Fibroblast of lung (primary cell): ENCODE results near the gene SPSB1. TPM values are rescaled to one million over a fixed set of nuclear protein-coding genes. Genes with fewer than 3 reads are reported as not detected.

ENCODE experiments used
- DNase-seq, 2 donors: peaks; one replicate each; pipeline versions ENCODE4 v3.0.0 to v3.0.0-alpha.2; 2010; ENCODE audit warnings: low read depth in 2 of 2
- H2AFZ ChIP-seq: 2 replicates; pipeline ENCODE4 v1.5.1; 2012; ENCODE audit warnings: low read length, control low read depth, inconsistent platforms
- H3K27ac ChIP-seq: 2 replicates; pipeline ENCODE4 v1.5.1; 2011; ENCODE audit warnings: low read length, control low read depth; ENCODE audit not compliant: insufficient read depth
- H3K27me3 ChIP-seq: 2 replicates; pipeline ENCODE4 v1.5.1; 2011; ENCODE audit warnings: mild to moderate bottlenecking, low read length; ENCODE audit not compliant: control insufficient read depth, insufficient read depth
- H3K36me3 ChIP-seq: 2 replicates; pipeline ENCODE4 v1.5.1; 2011; ENCODE audit warnings: low read length; ENCODE audit not compliant: control insufficient read depth, insufficient read depth
- H3K4me1 ChIP-seq: 2 replicates; pipeline ENCODE4 v1.5.1; 2011; ENCODE audit warnings: low read length; ENCODE audit not compliant: control insufficient read depth, insufficient read depth; ENCODE audit errors: extremely low read depth
- H3K4me2 ChIP-seq: 2 replicates; pipeline ENCODE4 v1.5.1; 2011; ENCODE audit warnings: low read length, control low read depth; ENCODE audit not compliant: insufficient read depth; ENCODE audit errors: extremely low read depth
- H3K4me3 ChIP-seq, 4 experiments: fragments of 200-600 bp in 1 of 4; sonication (generic) in 1 of 4; replicated peaks in 1 of 4; 2 replicates each; pipeline ENCODE4 v1.5.1; 2011 to 2016; ENCODE audit warnings: low read length in 4 of 4, low read depth in 3 of 4, mild to moderate bottlenecking in 3 of 4, control low read depth in 2 of 4, inconsistent platforms in 1 of 4, mixed read lengths in 1 of 4; ENCODE audit not compliant: insufficient read depth in 1 of 4; ENCODE audit errors: control extremely low read depth in 1 of 4
- H3K79me2 ChIP-seq: 2 replicates; pipeline ENCODE4 v1.5.1; 2012; ENCODE audit warnings: mild to moderate bottlenecking, low read length, inconsistent platforms; ENCODE audit not compliant: control insufficient read depth, insufficient read depth
- H3K9ac ChIP-seq: 2 replicates; pipeline ENCODE4 v1.5.1; 2011; ENCODE audit warnings: mild to moderate bottlenecking, low read length, control low read depth; ENCODE audit not compliant: insufficient read depth
- H3K9me3 ChIP-seq: 2 replicates; pipeline ENCODE4 v1.5.1; 2012; ENCODE audit warnings: low read depth, low read length; ENCODE audit not compliant: control insufficient read depth, insufficient read depth
- H4K20me1 ChIP-seq: 2 replicates; pipeline ENCODE4 v1.5.1; 2011; ENCODE audit warnings: low read length; ENCODE audit not compliant: control insufficient read depth, insufficient read depth; ENCODE audit errors: extremely low read depth
- EZH2 ChIP-seq: IDR thresholded peaks from 2 replicates; pipeline ENCODE4 v1.5.1; 2012; ENCODE audit warnings: low read length, control low read depth, mild to moderate bottlenecking; ENCODE audit errors: missing control alignments
- polyA plus RNA-seq, 2 donors: library from polyadenylated mRNA; depleted of rRNA in 1 of 2; stranded (reverse) in 1 of 2; unstranded in 1 of 2; fragments of >200 nt; gene quantifications; 2 replicates each; pipeline ENCODE4 v1.2.1, GENCODE V29; 2011 to 2012; ENCODE audit warnings: missing spikeins in 1 of 2
- total RNA-seq: library from RNA; depleted of rRNA; stranded (reverse); fragments of >200 nt; gene quantifications from 2 replicates; pipeline ENCODE4 v1.2.1, GENCODE V29; 2014
- TF ChIP-seq, protein P1 (sequence below), 2 donors: IDR thresholded peaks in 1 of 2; conservative IDR thresholded peaks in 1 of 2; 1 replicate in 1 of 2; 2 replicates in 1 of 2; pipeline ENCODE4 v1.5.1; 2011 to 2012; ENCODE audit warnings: low read length in 2 of 2, control low read depth in 1 of 2, inconsistent platforms in 1 of 2, low read depth in 1 of 2, mild to moderate bottlenecking in 1 of 2

The SPSB1 gene
- total and polyA plus RNA-seq, 2 donors (not counting 1 experiment from before 2014, with no cell fraction given), result 14.3 to 20.6 TPM

GRCh38 chr1:9258629-9259028, 34.1 kb upstream of the SPSB1 start:
- H3K36me3 ChIP-seq, result no peaks in the 10 kb centered on the region
- peaks cover 17% of the 10 kb centered on the region for H3K79me2 ChIP-seq
- H3K27ac ChIP-seq, result no peak overlapping the region
- H2AFZ ChIP-seq, result no peak overlapping the region
- H3K9me3 ChIP-seq, result peaks cover 4% of the 10 kb centered on the region
- no peaks in the 10 kb centered on the region for H3K27me3 ChIP-seq
- no peak overlapping the region for H3K4me2 ChIP-seq
- H4K20me1 ChIP-seq, result no peaks in the 10 kb centered on the region
- H3K4me3 ChIP-seq, result no peak overlapping the region
- H3K4me1 ChIP-seq, result no peaks in the 10 kb centered on the region
- TF ChIP-seq EZH2, result no peak
- TF ChIP-seq, protein P1, sequence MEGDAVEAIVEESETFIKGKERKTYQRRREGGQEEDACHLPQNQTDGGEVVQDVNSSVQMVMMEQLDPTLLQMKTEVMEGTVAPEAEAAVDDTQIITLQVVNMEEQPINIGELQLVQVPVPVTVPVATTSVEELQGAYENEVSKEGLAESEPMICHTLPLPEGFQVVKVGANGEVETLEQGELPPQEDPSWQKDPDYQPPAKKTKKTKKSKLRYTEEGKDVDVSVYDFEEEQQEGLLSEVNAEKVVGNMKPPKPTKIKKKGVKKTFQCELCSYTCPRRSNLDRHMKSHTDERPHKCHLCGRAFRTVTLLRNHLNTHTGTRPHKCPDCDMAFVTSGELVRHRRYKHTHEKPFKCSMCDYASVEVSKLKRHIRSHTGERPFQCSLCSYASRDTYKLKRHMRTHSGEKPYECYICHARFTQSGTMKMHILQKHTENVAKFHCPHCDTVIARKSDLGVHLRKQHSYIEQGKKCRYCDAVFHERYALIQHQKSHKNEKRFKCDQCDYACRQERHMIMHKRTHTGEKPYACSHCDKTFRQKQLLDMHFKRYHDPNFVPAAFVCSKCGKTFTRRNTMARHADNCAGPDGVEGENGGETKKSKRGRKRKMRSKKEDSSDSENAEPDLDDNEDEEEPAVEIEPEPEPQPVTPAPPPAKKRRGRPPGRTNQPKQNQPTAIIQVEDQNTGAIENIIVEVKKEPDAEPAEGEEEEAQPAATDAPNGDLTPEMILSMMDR (conservative IDR thresholded peaks at IDR 0.05 in 1 of 2, IDR thresholded peaks at IDR 0.05 in 1 of 2; ENCODE audit: low read depth in 1 of 2, low read length in 2 of 2), result no peak
- no peak for DNase-seq
- no peak overlapping the region for H3K9ac ChIP-seq

DNA sequence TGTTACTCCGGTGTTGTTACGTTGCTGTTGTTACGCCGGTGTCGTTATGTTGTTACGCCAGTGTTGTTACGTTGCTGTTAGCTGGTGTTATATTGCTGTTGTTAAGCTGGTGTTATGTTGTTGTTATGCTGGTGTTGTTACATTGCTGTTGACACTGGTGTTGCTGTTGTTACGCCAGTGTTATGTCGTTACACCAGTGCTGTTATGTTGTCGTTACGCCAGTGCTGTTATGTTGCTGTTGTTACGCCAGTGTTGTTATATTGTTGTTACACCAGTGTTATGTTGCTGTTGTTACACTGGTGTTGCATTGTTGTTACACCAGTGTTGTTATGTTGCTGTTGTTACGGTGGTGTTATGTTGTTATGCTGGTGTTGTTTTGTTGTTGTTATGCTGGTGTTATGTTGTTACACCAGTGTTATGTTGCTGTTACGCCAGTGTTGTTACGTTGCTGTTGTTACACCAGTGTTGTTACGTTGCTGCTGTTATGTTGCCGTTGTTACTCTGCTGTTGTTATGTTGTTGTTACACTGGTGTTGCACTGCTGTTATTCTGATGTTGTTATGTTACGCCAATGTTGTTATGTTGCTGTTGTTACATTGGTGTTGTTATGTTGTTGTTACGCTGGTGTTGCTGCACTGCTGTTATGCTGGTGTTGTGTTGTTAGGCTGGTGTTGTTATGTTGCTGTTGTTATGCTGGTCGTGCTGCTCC, 32.5 kb upstream of the SPSB1 start:
- no peak for TF ChIP-seq EZH2
- TF ChIP-seq, protein P1 (conservative IDR thresholded peaks at IDR 0.05 in 1 of 2, IDR thresholded peaks at IDR 0.05 in 1 of 2; ENCODE audit: low read depth in 1 of 2, low read length in 2 of 2), result no peak
- DNase-seq, result no peak
- H3K9me3 ChIP-seq, result peaks cover 4% of the 10 kb centered on the region
- no peak overlapping the region for H3K9ac ChIP-seq
- H3K27ac ChIP-seq, result no peak overlapping the region
- H3K4me3 ChIP-seq, result no peak overlapping the region
- H3K79me2 ChIP-seq, result peaks cover 17% of the 10 kb centered on the region
- H4K20me1 ChIP-seq, result no peaks in the 10 kb centered on the region
- no peaks in the 10 kb centered on the region for H3K27me3 ChIP-seq
- no peaks in the 10 kb centered on the region for H3K4me1 ChIP-seq
- H3K4me2 ChIP-seq, result no peak overlapping the region
- H3K36me3 ChIP-seq, result no peaks in the 10 kb centered on the region
- no peak overlapping the region for H2AFZ ChIP-seq

GRCh38 chr1:9261496-9261895, 31.2 kb upstream of the SPSB1 start:
- no peaks in the 10 kb centered on the region for H3K27me3 ChIP-seq
- H3K9me3 ChIP-seq, result peaks cover 4% of the 10 kb centered on the region
- H4K20me1 ChIP-seq, result no peaks in the 10 kb centered on the region
- no peak overlapping the region for H3K4me3 ChIP-seq
- no peak for TF ChIP-seq EZH2
- TF ChIP-seq, protein P1 (conservative IDR thresholded peaks at IDR 0.05 in 1 of 2, IDR thresholded peaks at IDR 0.05 in 1 of 2; ENCODE audit: low read depth in 1 of 2, low read length in 2 of 2), result no peak
- no peak for DNase-seq
- peaks cover 17% of the 10 kb centered on the region for H3K79me2 ChIP-seq
- no peaks in the 10 kb centered on the region for H3K36me3 ChIP-seq
- no peak overlapping the region for H3K27ac ChIP-seq
- H3K4me2 ChIP-seq, result no peak overlapping the region
- no peaks in the 10 kb centered on the region for H3K4me1 ChIP-seq
- H2AFZ ChIP-seq, result no peak overlapping the region
- no peak overlapping the region for H3K9ac ChIP-seq
